HCT116 (cell line): ENCODE results near the gene ASAP2. TPM values are rescaled to one million over a fixed set of nuclear protein-coding genes. Genes with fewer than 3 reads are reported as not detected.

ENCODE experiments used
- ATAC-seq: fragments of 200-7000 bp; cut with Tn5 transposase; 2 replicates; pipeline ENCODE4 v1.9.1; 2020; ENCODE audit warnings: mild to moderate bottlenecking, moderate library complexity
- BruUV-seq: library from RNA; stranded (reverse); fragments of 400-500 nt; replicated peaks from 2 replicates; lab custom pipeline; 2021; lab: Mats Ljungman, UMichigan
- CTCF ChIA-PET: fragments of 300-600 bp; sonication (Branson Sonifier 250); formaldehyde crosslinking; loops from one replicate; lab custom pipeline; 2021; ENCODE audit warnings: antibody characterized with exemption; lab: Charles Lee
- POLR2A ChIA-PET: fragments of 300-600, 350-600 bp; sonication (Branson Sonifier 250); formaldehyde crosslinking; loops from one replicate; lab custom pipeline; 2021; ENCODE audit warnings: antibody characterized with exemption; lab: Charles Lee
- RAD21 ChIA-PET, 2 experiments: fragments of 300-600 bp; sonication (Branson Sonifier 250); formaldehyde crosslinking; loops; one replicate each; lab custom pipeline; 2023; ENCODE audit warnings: low total read pairs in 2 of 2; ENCODE audit not compliant: uncharacterized antibody in 2 of 2, unreplicated experiment in 2 of 2, low non-redundant PET in 1 of 2; lab: Charles Lee
- DNase-seq: peaks from one replicate; pipeline ENCODE4 v3.0.0-alpha.2; 2010; ENCODE audit warnings: low read depth, low spot score
- H2AFZ ChIP-seq: fragments of 200-600 bp; shearing (Covaris generic), sonication (generic); 2 replicates; pipeline ENCODE4 v1.6.1; 2017; ENCODE audit warnings: low read depth, mixed run types, mixed read lengths, antibody characterized with exemption, low read length; ENCODE audit not compliant: poor library complexity, severe bottlenecking
- H3K27ac ChIP-seq: 2 replicates; pipeline ENCODE4 v1.5.1; 2012; ENCODE audit warnings: low read depth, low read length
- H3K27me3 ChIP-seq: fragments of 200-600 bp; sonication (generic); 2 replicates; pipeline ENCODE4 v1.6.1; 2016; ENCODE audit warnings: mixed run types, low read length, mixed read lengths; ENCODE audit not compliant: insufficient read depth
- H3K36me3 ChIP-seq, 2 experiments: fragments of 200-500 bp in 1 of 2; fragments of 200-600 bp in 1 of 2; sonication (Bioruptor generic) in 1 of 2; sonication (generic) in 1 of 2; 2 replicates each; pipeline versions ENCODE4 v1.5.1 to v1.6.1; 2014 to 2016; ENCODE audit warnings: low read length in 2 of 2, inconsistent platforms in 1 of 2, mixed read lengths in 1 of 2, mixed run types in 1 of 2; ENCODE audit not compliant: insufficient read depth in 2 of 2, control insufficient read depth in 1 of 2
- H3K4me1 ChIP-seq, 2 experiments: fragments of 200-600 bp in 1 of 2; sonication (generic) in 1 of 2; 2 replicates each; pipeline versions ENCODE4 v1.5.1 to v1.6.1; 2012 to 2017; ENCODE audit warnings: low read length in 2 of 2, inconsistent platforms in 1 of 2, mild to moderate bottlenecking in 1 of 2, mixed read lengths in 1 of 2, mixed run types in 1 of 2, moderate library complexity in 1 of 2; ENCODE audit not compliant: insufficient read depth in 2 of 2, control insufficient read depth in 1 of 2
- H3K4me2 ChIP-seq: fragments of 200-600 bp; sonication (generic); 2 replicates; pipeline ENCODE4 v1.6.1; 2017; ENCODE audit warnings: mixed run types, low read length, mixed read lengths
- H3K4me3 ChIP-seq, 2 experiments: fragments of 200-600 bp in 1 of 2; sonication (generic) in 1 of 2; replicated peaks in 1 of 2; 2 replicates each; pipeline ENCODE4 v1.5.1; 2011 to 2016; ENCODE audit warnings: low read length in 2 of 2, control low read depth in 1 of 2, low read depth in 1 of 2, mild to moderate bottlenecking in 1 of 2, mixed read lengths in 1 of 2, mixed run types in 1 of 2
- H3K79me2 ChIP-seq: fragments of 200-600 bp; sonication (generic); 2 replicates; pipeline ENCODE4 v1.6.1; 2017; ENCODE audit warnings: mild to moderate bottlenecking, mixed run types, low read length, moderate library complexity, mixed read lengths; ENCODE audit not compliant: insufficient read depth
- H3K9ac ChIP-seq: fragments of 200-600 bp; sonication (generic); 2 replicates; pipeline ENCODE4 v1.6.1; 2016; ENCODE audit warnings: low read length, mixed read lengths
- H3K9me2 ChIP-seq: fragments of 200-600 bp; sonication (generic), shearing (Covaris generic); 2 replicates; pipeline ENCODE4 v1.6.1; 2017; ENCODE audit warnings: mixed run types, mild to moderate bottlenecking, moderate library complexity; ENCODE audit not compliant: insufficient read depth
- H3K9me3 ChIP-seq, 2 experiments: fragments of 200-500 bp in 1 of 2; fragments of 200-600 bp in 1 of 2; sonication (Bioruptor generic) in 1 of 2; sonication (generic) in 1 of 2; 2 replicates each; pipeline ENCODE4 v1.6.1; 2014 to 2017; ENCODE audit warnings: low read length in 2 of 2, mixed read lengths in 2 of 2, inconsistent platforms in 1 of 2, low read depth in 1 of 2, mild to moderate bottlenecking in 1 of 2, mixed run types in 1 of 2, moderate library complexity in 1 of 2; ENCODE audit not compliant: control insufficient read depth in 1 of 2, insufficient read depth in 1 of 2
- H4K20me1 ChIP-seq: fragments of 200-600 bp; sonication (generic), shearing (Covaris generic); 2 replicates; pipeline ENCODE4 v1.6.1; 2017; ENCODE audit warnings: mixed run types, mild to moderate bottlenecking, moderate library complexity; ENCODE audit not compliant: insufficient read depth
- ATF3 ChIP-seq: IDR thresholded peaks from 2 replicates; pipeline ENCODE4 v1.6.1; 2012
- CBX3 ChIP-seq: IDR thresholded peaks from 2 replicates; pipeline ENCODE4 v1.6.1; 2012; ENCODE audit warnings: low read depth
- CTCF ChIP-seq, 3 experiments: fragments of 200-600 bp in 1 of 3; sonication (generic) in 1 of 3; IDR thresholded peaks in 2 of 3; conservative IDR thresholded peaks in 1 of 3; 2 replicates each; pipeline ENCODE4 v1.5.1; 2012 to 2017; ENCODE audit warnings: low read depth in 2 of 3, low read length in 2 of 3, antibody characterized with exemption in 1 of 3, borderline replicate concordance in 1 of 3, control low read depth in 1 of 3, mild to moderate bottlenecking in 1 of 3, mixed read lengths in 1 of 3, mixed run types in 1 of 3, moderate library complexity in 1 of 3; ENCODE audit not compliant: insufficient read depth in 1 of 3
- EGR1 ChIP-seq: IDR thresholded peaks from 2 replicates; pipeline ENCODE4 v1.6.1; 2012; ENCODE audit warnings: low read depth
- ELF1 ChIP-seq: IDR thresholded peaks from 2 replicates; pipeline ENCODE4 v1.6.1; 2012; ENCODE audit warnings: low read depth, borderline replicate concordance
- EZH2 ChIP-seq: fragments of 200-600 bp; sonication (generic); IDR thresholded peaks from 2 replicates; pipeline ENCODE4 v1.6.1; 2017; ENCODE audit warnings: antibody characterized with exemption, mixed run types
- EZH2phosphoT487 ChIP-seq: fragments of 200-600 bp; IDR thresholded peaks from 2 replicates; pipeline ENCODE4 v1.6.1; 2018; ENCODE audit warnings: antibody characterized with exemption, borderline replicate concordance
- FOSL1 ChIP-seq: IDR thresholded peaks from 2 replicates; pipeline ENCODE4 v1.6.1; 2012; ENCODE audit warnings: low read depth
- JUND ChIP-seq: IDR thresholded peaks from 2 replicates; pipeline ENCODE4 v1.6.1; 2012
- MAX ChIP-seq: IDR thresholded peaks from 2 replicates; pipeline ENCODE4 v1.6.1; 2012
- POLR2A ChIP-seq: IDR thresholded peaks from 2 replicates; pipeline ENCODE4 v1.7.0; 2011; ENCODE audit warnings: borderline replicate concordance; ENCODE audit not compliant: insufficient read depth, insufficient read length; ENCODE audit errors: extremely low read depth
- RAD21 ChIP-seq: IDR thresholded peaks from 2 replicates; pipeline ENCODE4 v1.6.1; 2012; ENCODE audit warnings: low read depth, mild to moderate bottlenecking
- SIN3A ChIP-seq: IDR thresholded peaks from 2 replicates; pipeline ENCODE4 v1.6.1; 2012; ENCODE audit warnings: low read depth
- SP1 ChIP-seq: IDR thresholded peaks from 2 replicates; pipeline ENCODE4 v1.6.1; 2012; ENCODE audit warnings: low read depth
- SRF ChIP-seq: IDR thresholded peaks from 2 replicates; pipeline ENCODE4 v1.6.1; 2012; ENCODE audit warnings: low read depth
- TCF7L2 ChIP-seq: IDR thresholded peaks from 2 replicates; pipeline ENCODE4 v1.7.0; 2011; ENCODE audit warnings: borderline replicate concordance, inconsistent platforms; ENCODE audit not compliant: insufficient read depth, insufficient read length; ENCODE audit errors: extremely low read depth
- YY1 ChIP-seq: IDR thresholded peaks from 2 replicates; pipeline ENCODE4 v1.6.1; 2011; ENCODE audit warnings: low read length, low read depth, moderate library complexity, mild to moderate bottlenecking; ENCODE audit not compliant: insufficient replicate concordance; ENCODE audit errors: extremely low read depth
- ZBTB33 ChIP-seq: IDR thresholded peaks from 2 replicates; pipeline ENCODE4 v1.6.1; 2011; ENCODE audit warnings: mild to moderate bottlenecking, low read length, moderate library complexity; ENCODE audit not compliant: insufficient replicate concordance; ENCODE audit errors: extremely low read depth
- ZFX ChIP-seq: fragments of 450-650 bp; IDR thresholded peaks from 2 replicates; pipeline ENCODE4 v1.6.1; 2017
- ZNF274 ChIP-seq: fragments of 200-500 bp; sonication (Bioruptor generic); IDR thresholded peaks from 2 replicates; pipeline ENCODE4 v1.6.1; 2014; ENCODE audit warnings: mild to moderate bottlenecking, low read depth, low read length, inconsistent platforms
- intact Hi-C: fragments of 100-400 bp; cut with micrococcal nuclease; formaldehyde crosslinking; loops from 2 replicates; pipeline ENCODE4 v1.10.0; 2022
- total RNA-seq: library from RNA; stranded (reverse); gene quantifications from one replicate; pipeline ENCODE4 v1.2.1, GENCODE V29; 2021; ENCODE audit not compliant: unreplicated experiment

The ASAP2 gene
- total RNA-seq, 1 experiment from 2014 or later: 16.5 TPM

- TF ChIP-seq ZBTB33 (no peak), ELF1 (no peak), EZH2phosphoT487 (no peak), SP1 (no peak), JUND (no peak), EZH2 (no peak), YY1 (no peak), CTCF (IDR thresholded peaks at IDR 0.05 in 2 of 3, conservative IDR thresholded peaks at IDR 0.05 in 1 of 3; ENCODE audit: borderline replicate concordance in 1 of 3, insufficient read depth in 1 of 3, low read depth in 2 of 3, low read length in 2 of 3) (no peak), EGR1 (no peak), SIN3A (no peak)
Observed at GRCh38 chr2:9343524-9343923, 136.9 kb downstream of the ASAP2 start (continued).

GRCh38 chr2:9344434-9344833 lies 137.8 kb downstream of the ASAP2 start:
- no peak overlapping the region for H3K27ac ChIP-seq
- BruUV-seq: no TSS peak
- ATAC-seq (no peak), DNase-seq (no peak)
- no peak overlapping the region for H2AFZ ChIP-seq
- RAD21 ChIA-PET: no interaction called here
- H3K36me3 ChIP-seq: 0 out of 4 replicates have a peak, but pooled peaks cover 0 to 6% of the 10 kb centered on the region in 2 experiments
- no peaks in the 10 kb centered on the region for H3K27me3 ChIP-seq
- no peaks in the 10 kb centered on the region for H3K4me1 ChIP-seq
- H3K4me2 ChIP-seq: no peak overlapping the region
- no peaks in the 10 kb centered on the region for H3K79me2 ChIP-seq
- CTCF ChIA-PET: no interaction called here
- POLR2A ChIA-PET: no interaction called here
- intact Hi-C loops: no loop called here
- no peaks in the 10 kb centered on the region for H4K20me1 ChIP-seq
- no peak overlapping the region for H3K9ac ChIP-seq
- H3K4me3 ChIP-seq: no peak overlapping the region
- H3K9me3 ChIP-seq: no peaks in the 10 kb centered on the region
- no peaks in the 10 kb centered on the region for H3K9me2 ChIP-seq
- no peak for TF ChIP-seq MAX
- no peak for TF ChIP-seq EZH2phosphoT487
- TF ChIP-seq ZNF274: no peak
- no peak for TF ChIP-seq POLR2A
- TF ChIP-seq TCF7L2: no peak
- TF ChIP-seq SRF: no peak
- TF ChIP-seq SIN3A: no peak
- TF ChIP-seq ATF3: no peak
- TF ChIP-seq ZFX: no peak
- TF ChIP-seq JUND: no peak
- no peak for TF ChIP-seq CTCF (IDR thresholded peaks at IDR 0.05 in 2 of 3, conservative IDR thresholded peaks at IDR 0.05 in 1 of 3; ENCODE audit: borderline replicate concordance in 1 of 3, insufficient read depth in 1 of 3, low read depth in 2 of 3, low read length in 2 of 3)
- TF ChIP-seq FOSL1: no peak
- TF ChIP-seq ELF1: no peak
- no peak for TF ChIP-seq RAD21
- TF ChIP-seq CBX3: no peak
